ENCODE results near the gene SH3YL1.

The SH3YL1 gene

GRCh38 chr2:274503-274902, 10.7 kb upstream of the SH3YL1 start:
- DNase-seq (ENCODE audit: insufficient read length, low spot score) (no peak), FAIRE-seq (no peak)
- TF ChIP-seq CTCF (IDR thresholded peaks at IDR 0.05; ENCODE audit: insufficient read depth, missing control alignments): no peak

DNA sequence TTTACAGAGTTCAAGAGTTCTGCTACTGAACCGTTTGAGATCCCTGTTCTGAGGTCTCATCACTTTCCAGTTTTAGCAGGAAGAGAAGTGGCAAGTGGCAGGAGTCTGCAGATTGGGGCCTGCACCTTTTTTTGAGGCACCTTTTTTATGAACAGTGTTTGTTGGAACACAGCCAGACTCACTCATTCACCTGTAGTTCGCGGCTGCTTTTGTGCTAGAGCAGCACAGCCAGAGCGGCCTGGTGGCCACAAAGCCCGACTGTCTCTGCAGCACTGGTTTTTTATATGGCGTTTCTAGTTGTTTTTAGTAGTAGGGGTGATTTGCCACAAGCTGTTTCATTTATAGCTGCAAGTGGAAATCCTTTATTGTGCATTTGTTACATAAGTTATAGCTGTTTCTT, 9.5 kb upstream of the SH3YL1 start:
- no peak for TF ChIP-seq CTCF (IDR thresholded peaks at IDR 0.05; ENCODE audit: insufficient read depth, missing control alignments)
- FAIRE-seq (no peak), DNase-seq (ENCODE audit: insufficient read length, low spot score) (no peak)

DNA sequence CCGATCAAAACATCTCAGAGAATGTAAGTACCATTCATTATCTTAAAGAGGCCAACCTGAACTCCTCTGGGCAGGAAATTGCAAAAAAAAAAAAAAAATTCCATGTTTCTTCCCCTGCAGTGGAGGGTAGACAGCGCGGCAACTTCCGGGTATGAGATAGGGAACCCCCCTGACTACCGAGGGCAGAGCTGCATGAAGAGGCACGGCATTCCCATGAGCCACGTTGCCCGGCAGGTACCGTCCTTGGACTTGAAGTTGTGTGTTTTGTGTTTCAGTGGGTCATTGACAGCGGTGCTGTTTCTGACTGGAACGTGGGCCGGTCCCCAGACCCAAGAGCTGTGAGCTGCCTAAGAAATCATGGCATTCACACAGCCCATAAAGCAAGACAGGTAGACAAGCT, 8.1 kb upstream of the SH3YL1 start:
- FAIRE-seq: no peak
- DNase-seq (ENCODE audit: insufficient read length, low spot score): no peak
- no peak for TF ChIP-seq CTCF (IDR thresholded peaks at IDR 0.05; ENCODE audit: insufficient read depth, missing control alignments)

DNA sequence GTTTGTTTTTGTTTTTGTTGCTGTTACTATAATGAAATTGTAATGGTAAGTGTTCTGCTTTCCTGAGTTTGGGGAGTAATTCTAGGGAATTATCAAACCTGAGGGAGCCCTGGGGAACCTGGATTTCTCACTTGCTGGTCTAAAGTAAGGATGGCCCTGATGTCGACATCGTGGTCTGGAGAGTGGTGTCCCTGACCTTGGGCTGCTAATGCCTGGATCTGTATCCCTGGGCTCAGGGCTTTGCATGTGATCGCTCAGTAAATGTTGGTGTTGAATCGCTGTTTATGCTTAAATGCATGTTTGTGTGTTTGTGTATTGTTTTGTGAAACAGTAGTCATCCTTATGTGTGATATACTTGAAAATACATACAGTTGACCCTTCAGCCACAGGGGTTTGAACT, 7.0 kb upstream of the SH3YL1 start:
- no peak for TF ChIP-seq CTCF (IDR thresholded peaks at IDR 0.05; ENCODE audit: insufficient read depth, missing control alignments)
- DNase-seq (ENCODE audit: insufficient read length, low spot score) (no peak), FAIRE-seq (no peak)

GRCh38 chr2:269356-270030, 5.7 kb upstream of the SH3YL1 start:
- no peak for TF ChIP-seq CTCF (IDR thresholded peaks at IDR 0.05; ENCODE audit: insufficient read depth, missing control alignments)
- no peak for FAIRE-seq
- no peak for DNase-seq (ENCODE audit: insufficient read length, low spot score)

GRCh38 chr2:268323-268722, 4.5 kb upstream of the SH3YL1 start:
- DNase-seq (ENCODE audit: insufficient read length, low spot score) (no peak), FAIRE-seq (no peak)
- no peak for TF ChIP-seq CTCF (IDR thresholded peaks at IDR 0.05; ENCODE audit: insufficient read depth, missing control alignments)
